Esophagus squamous epithelium (tissue), 5 donors: ENCODE data around the gene ASCL2. TPM values are rescaled to one million over a fixed set of nuclear protein-coding genes. Genes with fewer than 3 reads are reported as not detected.

Experiments
- DNase-seq: peaks from one replicate; lab custom pipeline; 2025; lab: John Stamatoyannopoulos, UW
- H3K27ac ChIP-seq, 4 donors: fragments of 200-600 bp; sonication (generic); one replicate each; pipeline ENCODE4 v1.5.1; 2016 to 2019; ENCODE audit warnings: mild to moderate bottlenecking in 1 of 4
- H3K27me3 ChIP-seq, 4 donors: fragments of 200-600 bp; sonication (generic); 1 replicate in 3 of 4; 2 replicates in 1 of 4; pipeline versions ENCODE4 v1.5.1 to v1.6.0; 2017 to 2021; ENCODE audit warnings: antibody characterized with exemption in 1 of 4
- H3K36me3 ChIP-seq, 3 donors: fragments of 200-600 bp; sonication (generic); one replicate each; pipeline ENCODE4 v1.5.1; 2016 to 2019
- H3K4me1 ChIP-seq, 3 donors: fragments of 200-600 bp; sonication (generic); one replicate each; pipeline ENCODE4 v1.5.1; 2017 to 2019
- H3K4me3 ChIP-seq, 4 donors: fragments of 200-600 bp; sonication (generic); 1 replicate in 3 of 4; 2 replicates in 1 of 4; pipeline ENCODE4 v1.5.1; 2016 to 2019; ENCODE audit warnings: mild to moderate bottlenecking in 2 of 4, moderate library complexity in 1 of 4
- H3K9me3 ChIP-seq, 3 donors: fragments of 200-600 bp; sonication (generic); one replicate each; pipeline ENCODE4 v1.5.1; 2016 to 2019
- CTCF ChIP-seq, 6 experiments: fragments of 450-650 bp in 4 of 6; fragments of 200-600 bp in 2 of 6; sonication (generic) in 2 of 6; IDR thresholded peaks; one replicate each; pipeline ENCODE4 v1.5.1; 2016 to 2019; ENCODE audit warnings: antibody characterized with exemption in 6 of 6, mild to moderate bottlenecking in 4 of 6, moderate library complexity in 4 of 6
- POLR2A ChIP-seq, 4 donors: fragments of 450-650 bp; IDR thresholded peaks; one replicate each; pipeline ENCODE4 v1.6.1; 2017; ENCODE audit warnings: antibody characterized with exemption in 4 of 4, mild to moderate bottlenecking in 4 of 4, moderate library complexity in 3 of 4
- WGBS, 2 donors: methylation state at CpG; one replicate each; pipeline ENCODE4 v1.1.5; 2018; 5-methylcytosine and 5-hydroxymethylcytosine counted together
- intact Hi-C: fragments of 100-400 bp; cut with DNase I; formaldehyde crosslinking; loops from one replicate; pipeline ENCODE4 v1.15.0; 2022
- total RNA-seq, 4 donors: library from RNA; depleted of rRNA; stranded (reverse); fragments of >200 nt; gene quantifications; one replicate each; pipeline ENCODE4 v1.1.0, GENCODE V29; 2016
- donor health status: DM: yes; HTN: yes; CAD: no.

The ASCL2 gene
- total RNA-seq, 4 donors from 2014 or later, result 0.67 to 5.1 (median 2.3) TPM

GRCh38 chr11:2259466-2259830 is 10.9 kb downstream of the ASCL2 start:
- no peaks in the 10 kb centered on the region for H3K9me3 ChIP-seq
- no CpG with 5 or more reads among the region's 8 CpGs for WGBS, 2 donors
- H3K4me3 ChIP-seq, result no peak overlapping the region
- no peaks in the 10 kb centered on the region for H3K36me3 ChIP-seq
- DNase-seq, result no peak
- peaks cover 0 to 47% (median 0%) of the 10 kb centered on the region in 4 donors for H3K27me3 ChIP-seq
- no peak overlapping the region for H3K27ac ChIP-seq
- peaks cover 0 to 32% (median 5%) of the 10 kb centered on the region in 3 donors for H3K4me1 ChIP-seq
- intact Hi-C loops, result no loop called here
- no peak for TF ChIP-seq CTCF (IDR thresholded peaks at IDR 0.05)

- DNase-seq, result no peak
- Histone ChIP-seq H3K4me3 (no peak overlapping the region), H3K9me3 (no peaks in the 10 kb centered on the region), H3K4me1 (peaks cover 0 to 32% (median 5%) of the 10 kb centered on the region in 3 donors), H3K36me3 (no peaks in the 10 kb centered on the region), H3K27me3 (peaks cover 0 to 42% (median 0%) of the 10 kb centered on the region in 4 donors), H3K27ac (no peak overlapping the region)
- 82 to 86% methylated on average over 16 to 18 of the region's 29 CpGs for WGBS, 2 donors
- intact Hi-C loops, result no loop called here
- no peak for TF ChIP-seq CTCF (IDR thresholded peaks at IDR 0.05)
- TF ChIP-seq POLR2A (IDR thresholded peaks at IDR 0.05), result no peak
Observed at GRCh38 chr11:2258501-2259465, 11.6 kb downstream of the ASCL2 start.

DNA sequence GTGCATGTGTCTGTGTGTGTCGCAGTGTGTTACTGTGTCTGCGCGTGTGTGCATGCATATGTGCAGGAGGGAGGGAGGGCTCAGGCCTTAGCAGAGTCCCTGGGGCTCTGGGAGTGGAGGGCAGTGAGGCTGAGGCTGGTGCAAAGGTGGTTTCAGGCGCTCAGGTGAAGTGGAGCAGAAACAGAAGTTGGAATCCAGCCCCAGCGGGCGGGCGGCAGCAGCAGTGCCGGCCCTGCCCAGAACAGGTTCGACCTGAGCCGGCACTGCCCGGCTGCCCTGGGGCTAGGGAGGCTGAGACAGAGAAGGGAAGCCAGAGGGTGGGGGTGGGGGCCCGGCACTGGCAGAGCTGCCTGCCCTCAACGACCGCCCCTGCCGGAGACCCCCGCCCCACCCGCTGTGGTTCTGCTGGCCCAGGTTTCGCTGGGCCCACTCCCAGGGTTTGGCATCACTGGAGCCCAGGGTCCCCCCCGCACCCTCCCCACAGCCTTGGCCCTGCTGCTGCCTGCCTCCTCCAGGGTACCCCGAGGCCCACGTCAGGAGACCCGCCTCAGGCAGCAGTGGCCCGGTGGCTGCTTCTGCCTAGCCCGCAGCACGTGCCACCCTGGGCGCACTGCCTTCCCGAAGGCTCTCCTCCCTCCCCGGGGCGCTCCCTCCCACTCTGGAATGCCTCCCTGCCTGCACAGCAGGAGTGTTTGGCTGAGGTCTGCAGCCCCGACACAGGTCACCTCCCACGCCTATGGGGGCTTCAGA is 13.3 kb downstream of the ASCL2 start:
- no peaks in the 10 kb centered on the region for H3K36me3 ChIP-seq
- peaks cover 0 to 31% (median 0%) of the 10 kb centered on the region in 4 donors for H3K27me3 ChIP-seq
- intact Hi-C loops, result no loop called here
- peak overlapping the region; percentile 75 to 88 (median 81) for H3K27ac ChIP-seq
- no peak for DNase-seq
- TF ChIP-seq CTCF (IDR thresholded peaks at IDR 0.05) (no peak), POLR2A (IDR thresholded peaks at IDR 0.05) (no peak)
- H3K4me3 ChIP-seq, result peak overlapping the region in 2 of 4 donors; percentile 7 to 38
- WGBS, 2 donors, result 40 to 44% methylated on average over 2 to 6 of the region's 31 CpGs
- H3K9me3 ChIP-seq, result no peaks in the 10 kb centered on the region
- H3K4me1 ChIP-seq, result peaks cover 0 to 32% (median 5%) of the 10 kb centered on the region in 3 donors

GRCh38 chr11:2256293-2256913 is 14.0 kb downstream of the ASCL2 start:
- DNase-seq, result no peak
- WGBS, 2 donors, result 24 to 43% methylated on average over 6 to 14 of the region's 14 CpGs
- peak overlapping the region in 1 of 4 donors; percentile 7 for H3K4me3 ChIP-seq
- intact Hi-C loops, result no loop called here
- peak overlapping the region in 3 of 4 donors; percentile 28 to 88 (median 82) for H3K27ac ChIP-seq
- TF ChIP-seq CTCF (IDR thresholded peaks at IDR 0.05) (no peak), POLR2A (IDR thresholded peaks at IDR 0.05) (no peak)
- H3K27me3 ChIP-seq, result peaks cover 0 to 24% (median 0%) of the 10 kb centered on the region in 4 donors
- no peaks in the 10 kb centered on the region for H3K9me3 ChIP-seq
- peaks cover 0 to 32% (median 5%) of the 10 kb centered on the region in 3 donors for H3K4me1 ChIP-seq
- no peaks in the 10 kb centered on the region for H3K36me3 ChIP-seq
